ENCODE data around the gene TRPV4. TPM values are rescaled to one million over a fixed set of nuclear protein-coding genes. Genes with fewer than 3 reads are reported as not detected.

TRPV4 gene
- total and polyA plus RNA-seq, 9 of the 15 experiments (the other 6 are each of a cell fraction or from before 2014, with no cell fraction given), result 0.13 TPM; not detected in 8

- TF ChIP-seq RREB1 (CRISPR knock-in tag; IDR thresholded peaks at IDR 0.05) (no peak), SRF (CRISPR knock-in tag; IDR thresholded peaks at IDR 0.05) (no peak), GMEB1 (CRISPR knock-in tag; IDR thresholded peaks at IDR 0.05) (no peak), ZBTB49 (CRISPR knock-in tag; IDR thresholded peaks at IDR 0.05; ENCODE audit: borderline replicate concordance) (no peak), CBX5 (IDR thresholded peaks at IDR 0.05; ENCODE audit: borderline replicate concordance, low read depth) (no peak), THRB (CRISPR knock-in tag; conservative IDR thresholded peaks at IDR 0.05) (no peak; the same call in 1 of the 2 replicates)
Observed at GRCh38 chr12:109808876-109809646, 24.1 kb downstream of the TRPV4 start (continued).
